DOHH2 (cell line): ENCODE measurements around the gene CAMSAP2.

Source experiments
- CTCF ChIP-seq: fragments of 200-600 bp; sonication (generic); IDR thresholded peaks from one replicate; pipeline ENCODE4 v1.5.1; 2014; ENCODE audit warnings: antibody characterized with exemption, mild to moderate bottlenecking, low read depth, low read length; ENCODE audit not compliant: poor library complexity, severe bottlenecking
- EZH2phosphoT487 ChIP-seq: fragments of 200-600 bp; sonication (generic); IDR thresholded peaks from 2 replicates; pipeline ENCODE4 v1.6.1; 2017; ENCODE audit warnings: borderline replicate concordance, mild to moderate bottlenecking, antibody characterized with exemption, low read length, moderate library complexity, mixed read lengths

- no peak for TF ChIP-seq CTCF
- TF ChIP-seq EZH2phosphoT487, result no peak
Observed at GRCh38 chr1:200877839-200878551, 139.3 kb downstream of the CAMSAP2 start.
